Endothelial cell of umbilical vein (primary cell): ENCODE results near the gene IGF2BP2. TPM values are rescaled to one million over a fixed set of nuclear protein-coding genes. Genes with fewer than 3 reads are reported as not detected.
A peak's percentile ranks its signal among the peaks of the same experiment; 100 is the strongest.
"Not testable (repeated sequence)": the region's sequence is repeated elsewhere in the genome, so short reads cannot be mapped to it uniquely, and the experiment has no call there.

Source experiments
- BruUV-seq: library from RNA; stranded (reverse); fragments of 400-500 nt; replicated peaks from 2 replicates; lab custom pipeline; 2021; lab: Mats Ljungman, UMichigan
- CTCF ChIA-PET: fragments of 300-600, 350-600 bp; sonication (Branson Sonifier 250); formaldehyde crosslinking; loops from one replicate; lab custom pipeline; 2021; ENCODE audit warnings: antibody characterized with exemption, inconsistent platforms; lab: Charles Lee
- POLR2A ChIA-PET: fragments of 300-600, 350-600 bp; sonication (Branson Sonifier 250); formaldehyde crosslinking; loops from one replicate; lab custom pipeline; 2021; ENCODE audit warnings: antibody characterized with exemption, inconsistent platforms; lab: Charles Lee
- DNase-seq: peaks from one replicate; pipeline ENCODE4 v3.0.0-alpha.2; 2011; ENCODE audit warnings: low read depth, low spot score
- FAIRE-seq: peaks from 2 replicates; lab custom pipeline; 2011; peaks lifted over from hg19 to GRCh38; lab: Jason Lieb, UNC
- H2AFZ ChIP-seq: 2 replicates; pipeline ENCODE4 v1.6.0; 2012; ENCODE audit warnings: low read depth, low read length, control low read depth, inconsistent platforms
- H3K27ac ChIP-seq: 2 replicates; pipeline ENCODE4 v1.5.1; 2011; ENCODE audit warnings: low read depth, mild to moderate bottlenecking, control low read depth, low read length, moderate library complexity; ENCODE audit not compliant: insufficient read depth
- H3K27me3 ChIP-seq, 2 experiments: 2 replicates each; pipeline versions ENCODE4 v1.6.0 to v1.6.1; 2011; ENCODE audit warnings: low read length in 2 of 2, mixed read lengths in 1 of 2; ENCODE audit not compliant: control insufficient read depth in 2 of 2, insufficient read depth in 2 of 2
- H3K36me3 ChIP-seq, 2 experiments: 2 replicates in 1 of 2; 3 replicates in 1 of 2; pipeline ENCODE4 v1.5.1; 2011; ENCODE audit warnings: low read length in 2 of 2, mild to moderate bottlenecking in 1 of 2, moderate library complexity in 1 of 2; ENCODE audit not compliant: control insufficient read depth in 2 of 2, insufficient read depth in 2 of 2; ENCODE audit errors: extremely low read depth in 1 of 2
- H3K4me1 ChIP-seq: 3 replicates; pipeline ENCODE4 v1.5.1; 2011; ENCODE audit warnings: mild to moderate bottlenecking, low read length; ENCODE audit not compliant: control insufficient read depth, insufficient read depth; ENCODE audit errors: extremely low read depth
- H3K4me2 ChIP-seq: 2 replicates; pipeline ENCODE4 v1.6.1; 2011; ENCODE audit warnings: low read length, control low read depth, mixed read lengths; ENCODE audit not compliant: insufficient read depth
- H3K4me3 ChIP-seq, 3 experiments: fragments of 200-600 bp in 1 of 3; sonication (generic), shearing (Covaris generic) in 1 of 3; replicated peaks in 1 of 3; 2 replicates each; pipeline ENCODE4 v1.5.1; 2011 to 2016; ENCODE audit warnings: control low read depth in 3 of 3, low read length in 3 of 3, mild to moderate bottlenecking in 2 of 3, inconsistent platforms in 1 of 3, low read depth in 1 of 3, moderate library complexity in 1 of 3; ENCODE audit not compliant: insufficient read depth in 1 of 3
- H3K79me2 ChIP-seq: 2 replicates; pipeline ENCODE4 v1.6.0; 2012; ENCODE audit warnings: low read length, inconsistent platforms; ENCODE audit not compliant: control insufficient read depth, insufficient read depth
- H3K9ac ChIP-seq: replicated peaks from 2 replicates; pipeline ENCODE3; 2011; ENCODE audit warnings: low read length, control low read depth; ENCODE audit not compliant: insufficient read depth; ENCODE audit errors: extremely low read depth
- H3K9me1 ChIP-seq: replicated peaks from 3 replicates; pipeline ENCODE4 v1.6.0; 2011; ENCODE audit warnings: mild to moderate bottlenecking, low read length; ENCODE audit not compliant: control insufficient read depth, insufficient read depth; ENCODE audit errors: extremely low read depth
- H3K9me3 ChIP-seq: replicated peaks from 2 replicates; pipeline ENCODE4 v1.5.1; 2012; ENCODE audit warnings: low read length, inconsistent platforms; ENCODE audit not compliant: control insufficient read depth, insufficient read depth
- H4K20me1 ChIP-seq: replicated peaks from 2 replicates; pipeline ENCODE3; 2011; ENCODE audit warnings: mild to moderate bottlenecking, low read length; ENCODE audit not compliant: control insufficient read depth, insufficient read depth; ENCODE audit errors: extremely low read depth
- CTCF ChIP-seq, 2 donors: IDR thresholded peaks; 1 replicate in 1 of 2; 2 replicates in 1 of 2; pipeline ENCODE4 v1.5.1; 2011; ENCODE audit warnings: low read length in 2 of 2, mild to moderate bottlenecking in 2 of 2, moderate library complexity in 2 of 2, control low read depth in 1 of 2, inconsistent platforms in 1 of 2, low read depth in 1 of 2; ENCODE audit not compliant: insufficient read depth in 1 of 2; ENCODE audit errors: extremely low read depth in 1 of 2
- EZH2 ChIP-seq: IDR thresholded peaks from 2 replicates; pipeline ENCODE4 v1.6.1; 2012; ENCODE audit warnings: borderline replicate concordance, low read depth, mild to moderate bottlenecking, moderate library complexity, low read length, inconsistent platforms; ENCODE audit not compliant: severe bottlenecking
- FOS ChIP-seq: IDR thresholded peaks from 2 replicates; pipeline ENCODE4 v1.6.1; 2011; ENCODE audit warnings: mild to moderate bottlenecking, low read length, moderate library complexity, borderline replicate concordance; ENCODE audit not compliant: insufficient read depth
- GATA2 ChIP-seq: IDR thresholded peaks from 2 replicates; pipeline ENCODE4 v1.7.0; 2011; ENCODE audit warnings: low read depth, mild to moderate bottlenecking, moderate library complexity, mixed read lengths, low read length; ENCODE audit not compliant: insufficient read length, insufficient read depth
- JUN ChIP-seq: IDR thresholded peaks from 2 replicates; pipeline ENCODE4 v1.6.1; 2011; ENCODE audit warnings: borderline replicate concordance, low read depth; ENCODE audit not compliant: insufficient read length, insufficient read depth
- MAX ChIP-seq: IDR thresholded peaks from 2 replicates; pipeline ENCODE4 v1.6.1; 2011; ENCODE audit not compliant: insufficient read depth, insufficient read length
- MYC ChIP-seq: IDR thresholded peaks from one replicate; pipeline ENCODE4 v1.6.1; 2011; ENCODE audit warnings: mild to moderate bottlenecking, low read depth, low read length
- POLR2A ChIP-seq: IDR thresholded peaks from 2 replicates; pipeline ENCODE4 v1.6.1; 2012; ENCODE audit warnings: low read depth, mild to moderate bottlenecking, control low read depth, low read length
- POLR2AphosphoS5 ChIP-seq: IDR thresholded peaks from 2 replicates; pipeline ENCODE4 v1.6.1; 2012; ENCODE audit warnings: low read depth, mild to moderate bottlenecking, control low read depth, low read length, moderate library complexity; ENCODE audit not compliant: insufficient read depth
- dilution Hi-C: fragments of 300-500 bp; cut with MboI; formaldehyde crosslinking; loops from one replicate; pipeline ENCODE4 v1.15.0; 2019; ENCODE audit warnings: low sequenced_read_pairs; ENCODE audit not compliant: extremely low pct_ligation_motif_present
- intact Hi-C: fragments of 100-400 bp; cut with micrococcal nuclease; formaldehyde crosslinking; loops from one replicate; pipeline ENCODE4 v1.10.0; 2022
- polyA plus RNA-seq, 4 experiments: library from polyadenylated mRNA; depleted of rRNA in 3 of 4; stranded (reverse) in 3 of 4; unstranded in 1 of 4; fragments of >200 nt; gene quantifications; 2 replicates each; pipeline versions ENCODE4 v1.2.1 to v1.2.3, GENCODE V29; 2011 to 2012; ENCODE audit warnings: missing spikeins in 1 of 4
- total RNA-seq: library from RNA; stranded (reverse); gene quantifications from 2 replicates; pipeline ENCODE4 v1.2.3, GENCODE V29; 2021

Gene IGF2BP2
- total and polyA plus RNA-seq, 2 donors (not counting 3 experiments of a cell fraction or from before 2014, with no cell fraction given), result 10.7 to 130 TPM

GRCh38 chr3:185768578-185768982, 56.3 kb downstream of the IGF2BP2 start:
- ChIA-PET POLR2A (interaction anchor here (0.9 to 1.0 kb wide), 2 partner anchors 34 to 108 kb away, joined by 3 read pairs; no protein-coding TSS in a partner anchor), CTCF (interaction anchor here (0.5 to 13.5 kb wide), 47 partner anchors 8 to 209 kb away, joined by 3 to 347 read pairs (median 6); no protein-coding TSS in a partner anchor)
- H3K9me1 ChIP-seq, H3K27ac ChIP-seq, dilution Hi-C loops, FAIRE-seq, H3K4me2 ChIP-seq, H3K9ac ChIP-seq, H4K20me1 ChIP-seq, H3K27me3 ChIP-seq, BruUV-seq, H3K4me3 ChIP-seq, H3K9me3 ChIP-seq, H3K36me3 ChIP-seq, H2AFZ ChIP-seq: not testable (repeated sequence)
- H3K79me2 ChIP-seq, result peaks cover 91% of the 10 kb centered on the region
- intact Hi-C loops, result loop anchor here (1.0 kb wide), 4 partner anchors 34 to 108 kb away; no protein-coding TSS in a partner anchor
- DNase-seq, result peak; percentile 76
- TF ChIP-seq CTCF (IDR thresholded peaks at IDR 0.05; ENCODE audit: extremely low read depth in 1 of 2, insufficient read depth in 1 of 2, low read depth in 1 of 2, low read length in 2 of 2), result peak; percentile 51 to 55
- H3K4me1 ChIP-seq, result peaks cover 44% of the 10 kb centered on the region

- DNase-seq, result no peak
- no peak for FAIRE-seq
These were observed 57.7 kb downstream of the IGF2BP2 start for GRCh38 chr3:185767002-185767688.

More at GRCh38 chr3:185767002-185767688, 57.7 kb downstream of the IGF2BP2 start:
- dilution Hi-C loops (no loop called here), intact Hi-C loops (no loop called here)
- Histone ChIP-seq H3K9ac (peak overlapping the region; percentile 36), H4K20me1 (no peaks in the 10 kb centered on the region), H3K9me1 (no peaks in the 10 kb centered on the region), H3K27me3 (no peaks in the 10 kb centered on the region), H3K9me3 (no peaks in the 10 kb centered on the region), H3K27ac (peak overlapping the region; percentile 33), H2AFZ (no peak overlapping the region), H3K4me1 (peaks cover 54% of the 10 kb centered on the region), H3K4me2 (peak overlapping the region; percentile 50), H3K79me2 (peaks cover 90% of the 10 kb centered on the region), H3K4me3 (no peak overlapping the region), H3K36me3 (no peaks in the 10 kb centered on the region)
- CTCF ChIA-PET, result interaction anchor here (0.6 to 13.5 kb wide), 9 partner anchors 13 to 176 kb away, joined by 3 to 347 read pairs (median 5); no protein-coding TSS in a partner anchor
- BruUV-seq, result no TSS peak
- TF ChIP-seq MAX, result no peak
- no peak for TF ChIP-seq CTCF (IDR thresholded peaks at IDR 0.05; ENCODE audit: extremely low read depth in 1 of 2, insufficient read depth in 1 of 2, low read depth in 1 of 2, low read length in 2 of 2)
- TF ChIP-seq GATA2, result no peak
- TF ChIP-seq EZH2, result no peak
- no peak for TF ChIP-seq MYC
- no peak for TF ChIP-seq POLR2AphosphoS5
- no peak for TF ChIP-seq JUN
- no peak for TF ChIP-seq POLR2A
- no peak for TF ChIP-seq FOS
- POLR2A ChIA-PET, result interaction anchor here (0.8 kb wide), 2 partner anchors 34 to 107 kb away, joined by 3 to 4 read pairs; no protein-coding TSS in a partner anchor
